NCI-H1694 treated with DMSO at 0.1 percent for 48 hours (cell line): ENCODE data around the gene HACD4.
"Not testable (repeated sequence)": the region's sequence is repeated elsewhere in the genome, so short reads cannot be mapped to it uniquely, and the experiment has no call there.

Source experiments
- DNase-seq: peaks from one replicate; lab custom pipeline; 2025; lab: John Stamatoyannopoulos, UW

The HACD4 gene

GRCh38 chr9:20973246-20973947, 58.0 kb downstream of the HACD4 start:
- DNase-seq: not testable (repeated sequence)

- no peak for DNase-seq
Observed at GRCh38 chr9:20972684-20973083, 58.8 kb downstream of the HACD4 start.

GRCh38 chr9:20962536-20963225, 68.8 kb downstream of the HACD4 start:
- DNase-seq: no peak

GRCh38 chr9:20950707-20951106, 80.7 kb downstream of the HACD4 start:
- no peak for DNase-seq
